Panc1 (cell line): ENCODE results near the gene RFX2. TPM values are rescaled to one million over a fixed set of nuclear protein-coding genes. Genes with fewer than 3 reads are reported as not detected.

Experiments used
- ATAC-seq: fragments of 200-7000 bp; cut with Tn5 transposase; 2 replicates; pipeline ENCODE4 v1.9.1; 2020; ENCODE audit warnings: mild to moderate bottlenecking, moderate library complexity
- BruUV-seq: library from RNA; stranded (reverse); fragments of 400-500 nt; replicated peaks from 2 replicates; lab custom pipeline; 2021; lab: Mats Ljungman, UMichigan
- CTCF ChIA-PET: fragments of 300-600 bp; sonication (Branson Sonifier 250); formaldehyde crosslinking; loops from one replicate; lab custom pipeline; 2022; ENCODE audit warnings: antibody characterized with exemption; lab: Charles Lee
- POLR2A ChIA-PET: fragments of 300-600 bp; sonication (Branson Sonifier 250); formaldehyde crosslinking; loops from one replicate; lab custom pipeline; 2022; ENCODE audit warnings: antibody characterized with exemption; lab: Charles Lee
- DNase-seq: peaks from one replicate; pipeline ENCODE4 v3.0.0-alpha.2; 2010; ENCODE audit warnings: low read depth, low spot score
- H3K27ac ChIP-seq: 2 replicates; pipeline ENCODE4 v1.5.1; 2011; ENCODE audit warnings: mild to moderate bottlenecking, low read length, inconsistent platforms
- H3K27me3 ChIP-seq: fragments of 200-500 bp; sonication (Bioruptor generic); 2 replicates; pipeline ENCODE4 v1.6.0; 2014; ENCODE audit warnings: low read length, inconsistent platforms; ENCODE audit not compliant: control insufficient read depth, insufficient read depth
- H3K36me3 ChIP-seq: fragments of 200-500 bp; sonication (Bioruptor generic); 2 replicates; pipeline ENCODE4 v1.5.1; 2014; ENCODE audit warnings: inconsistent platforms, mild to moderate bottlenecking, low read length, moderate library complexity; ENCODE audit not compliant: control insufficient read depth, insufficient read depth
- H3K4me1 ChIP-seq: 2 replicates; pipeline ENCODE4 v1.5.1; 2011; ENCODE audit warnings: inconsistent platforms, mild to moderate bottlenecking, low read length, moderate library complexity; ENCODE audit not compliant: control insufficient read depth, insufficient read depth
- H3K4me3 ChIP-seq, 2 experiments: 2 replicates each; pipeline ENCODE4 v1.5.1; 2011 to 2012; ENCODE audit warnings: low read depth in 2 of 2, low read length in 2 of 2, mild to moderate bottlenecking in 2 of 2, inconsistent platforms in 1 of 2, moderate library complexity in 1 of 2
- H3K9me3 ChIP-seq: fragments of 200-500 bp; sonication (Bioruptor generic); 2 replicates; pipeline ENCODE4 v1.5.1; 2014; ENCODE audit warnings: low read depth, mild to moderate bottlenecking, inconsistent platforms, low read length, moderate library complexity; ENCODE audit not compliant: control insufficient read depth, insufficient read depth
- POLR2AphosphoS5 ChIP-seq: IDR thresholded peaks from 2 replicates; pipeline ENCODE4 v1.6.1; 2012; ENCODE audit warnings: mild to moderate bottlenecking, low read depth, low read length, moderate library complexity
- SIN3A ChIP-seq: IDR thresholded peaks from 2 replicates; pipeline ENCODE4 v1.6.1; 2012; ENCODE audit warnings: low read depth, mild to moderate bottlenecking, low read length, moderate library complexity, borderline replicate concordance; ENCODE audit not compliant: insufficient read depth
- TCF7L2 ChIP-seq: IDR thresholded peaks from 2 replicates; pipeline ENCODE4 v1.6.1; 2011; ENCODE audit warnings: mild to moderate bottlenecking, low read depth, low read length, inconsistent platforms
- in situ Hi-C: cut with HindIII; loops from 2 replicates; pipeline ENCODE4 v1.10.0; 2016; ENCODE audit warnings: low sequenced_read_pairs, low pct_unique_long_range_greater_than_20kb
- intact Hi-C: fragments of 100-400 bp; cut with micrococcal nuclease; formaldehyde crosslinking; loops from one replicate; pipeline ENCODE4 v1.10.0; 2022; ENCODE audit not compliant: unreplicated experiment
- total RNA-seq: library from RNA; stranded (reverse); gene quantifications from one replicate; pipeline ENCODE4 v1.2.1, GENCODE V29; 2021; ENCODE audit not compliant: unreplicated experiment
- TF ChIP-seq, protein P1 (sequence below): fragments of 450-650 bp; IDR thresholded peaks from 2 replicates; pipeline ENCODE4 v1.5.1; 2017; ENCODE audit warnings: mild to moderate bottlenecking
- TF ChIP-seq, protein P2 (sequence below), 2 experiments: IDR thresholded peaks; 2 replicates each; pipeline ENCODE4 v1.6.1; 2011 to 2012; ENCODE audit warnings: low read depth in 2 of 2, control low read depth in 1 of 2, low read length in 1 of 2, mild to moderate bottlenecking in 1 of 2, moderate library complexity in 1 of 2; ENCODE audit not compliant: insufficient read depth in 1 of 2

Gene RFX2
- total RNA-seq, 1 experiment from 2014 or later: 8.0 TPM

DNA sequence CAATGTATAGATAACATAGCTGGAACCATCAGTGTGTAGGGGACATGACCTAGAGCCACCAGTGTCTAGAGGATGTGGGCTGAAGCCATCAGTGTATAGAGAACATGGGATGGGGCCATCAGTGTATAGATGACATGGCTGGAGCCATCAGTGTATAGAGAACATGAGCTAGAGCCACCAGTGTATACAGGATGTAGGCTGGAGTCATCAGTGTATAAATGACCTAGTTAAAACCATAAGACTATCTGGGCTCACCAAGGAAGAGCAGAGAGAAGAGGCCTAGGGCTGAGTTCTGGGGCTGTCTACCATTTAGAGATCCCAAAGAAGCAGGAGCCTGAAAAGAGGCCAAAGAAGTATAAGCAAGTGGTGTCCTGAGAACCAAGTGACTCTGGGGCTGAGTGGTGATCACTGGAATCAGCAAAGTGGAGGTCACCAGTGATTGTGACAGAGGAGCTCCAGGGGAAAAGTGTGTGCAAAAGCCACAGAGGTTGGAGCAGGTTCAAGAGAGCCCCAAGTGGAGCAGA lies 41.0 kb downstream of the RFX2 start:
- peaks cover 5% of the 10 kb centered on the region; the same call in 1 of the 2 replicates for H3K4me1 ChIP-seq
- no peaks in the 10 kb centered on the region for H3K36me3 ChIP-seq
- POLR2A ChIA-PET: no interaction called here
- no peak overlapping the region for H3K27ac ChIP-seq
- TF ChIP-seq SIN3A: no peak
- TF ChIP-seq, protein P1, sequence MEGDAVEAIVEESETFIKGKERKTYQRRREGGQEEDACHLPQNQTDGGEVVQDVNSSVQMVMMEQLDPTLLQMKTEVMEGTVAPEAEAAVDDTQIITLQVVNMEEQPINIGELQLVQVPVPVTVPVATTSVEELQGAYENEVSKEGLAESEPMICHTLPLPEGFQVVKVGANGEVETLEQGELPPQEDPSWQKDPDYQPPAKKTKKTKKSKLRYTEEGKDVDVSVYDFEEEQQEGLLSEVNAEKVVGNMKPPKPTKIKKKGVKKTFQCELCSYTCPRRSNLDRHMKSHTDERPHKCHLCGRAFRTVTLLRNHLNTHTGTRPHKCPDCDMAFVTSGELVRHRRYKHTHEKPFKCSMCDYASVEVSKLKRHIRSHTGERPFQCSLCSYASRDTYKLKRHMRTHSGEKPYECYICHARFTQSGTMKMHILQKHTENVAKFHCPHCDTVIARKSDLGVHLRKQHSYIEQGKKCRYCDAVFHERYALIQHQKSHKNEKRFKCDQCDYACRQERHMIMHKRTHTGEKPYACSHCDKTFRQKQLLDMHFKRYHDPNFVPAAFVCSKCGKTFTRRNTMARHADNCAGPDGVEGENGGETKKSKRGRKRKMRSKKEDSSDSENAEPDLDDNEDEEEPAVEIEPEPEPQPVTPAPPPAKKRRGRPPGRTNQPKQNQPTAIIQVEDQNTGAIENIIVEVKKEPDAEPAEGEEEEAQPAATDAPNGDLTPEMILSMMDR: no peak
- TF ChIP-seq TCF7L2: no peak
- no peak for TF ChIP-seq POLR2AphosphoS5
- TF ChIP-seq, protein P2, sequence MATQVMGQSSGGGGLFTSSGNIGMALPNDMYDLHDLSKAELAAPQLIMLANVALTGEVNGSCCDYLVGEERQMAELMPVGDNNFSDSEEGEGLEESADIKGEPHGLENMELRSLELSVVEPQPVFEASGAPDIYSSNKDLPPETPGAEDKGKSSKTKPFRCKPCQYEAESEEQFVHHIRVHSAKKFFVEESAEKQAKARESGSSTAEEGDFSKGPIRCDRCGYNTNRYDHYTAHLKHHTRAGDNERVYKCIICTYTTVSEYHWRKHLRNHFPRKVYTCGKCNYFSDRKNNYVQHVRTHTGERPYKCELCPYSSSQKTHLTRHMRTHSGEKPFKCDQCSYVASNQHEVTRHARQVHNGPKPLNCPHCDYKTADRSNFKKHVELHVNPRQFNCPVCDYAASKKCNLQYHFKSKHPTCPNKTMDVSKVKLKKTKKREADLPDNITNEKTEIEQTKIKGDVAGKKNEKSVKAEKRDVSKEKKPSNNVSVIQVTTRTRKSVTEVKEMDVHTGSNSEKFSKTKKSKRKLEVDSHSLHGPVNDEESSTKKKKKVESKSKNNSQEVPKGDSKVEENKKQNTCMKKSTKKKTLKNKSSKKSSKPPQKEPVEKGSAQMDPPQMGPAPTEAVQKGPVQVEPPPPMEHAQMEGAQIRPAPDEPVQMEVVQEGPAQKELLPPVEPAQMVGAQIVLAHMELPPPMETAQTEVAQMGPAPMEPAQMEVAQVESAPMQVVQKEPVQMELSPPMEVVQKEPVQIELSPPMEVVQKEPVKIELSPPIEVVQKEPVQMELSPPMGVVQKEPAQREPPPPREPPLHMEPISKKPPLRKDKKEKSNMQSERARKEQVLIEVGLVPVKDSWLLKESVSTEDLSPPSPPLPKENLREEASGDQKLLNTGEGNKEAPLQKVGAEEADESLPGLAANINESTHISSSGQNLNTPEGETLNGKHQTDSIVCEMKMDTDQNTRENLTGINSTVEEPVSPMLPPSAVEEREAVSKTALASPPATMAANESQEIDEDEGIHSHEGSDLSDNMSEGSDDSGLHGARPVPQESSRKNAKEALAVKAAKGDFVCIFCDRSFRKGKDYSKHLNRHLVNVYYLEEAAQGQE (IDR thresholded peaks at IDR 0.05; ENCODE audit: insufficient read depth in 1 of 2, low read depth in 2 of 2, low read length in 1 of 2): no peak
- DNase-seq (no peak), ATAC-seq (no peak)
- H3K9me3 ChIP-seq: no peaks in the 10 kb centered on the region
- H3K4me3 ChIP-seq: no peak overlapping the region
- in situ Hi-C loops (no loop called here), intact Hi-C loops (no loop called here)
- CTCF ChIA-PET: no interaction called here
- no peaks in the 10 kb centered on the region for H3K27me3 ChIP-seq
- no TSS peak for BruUV-seq

DNA sequence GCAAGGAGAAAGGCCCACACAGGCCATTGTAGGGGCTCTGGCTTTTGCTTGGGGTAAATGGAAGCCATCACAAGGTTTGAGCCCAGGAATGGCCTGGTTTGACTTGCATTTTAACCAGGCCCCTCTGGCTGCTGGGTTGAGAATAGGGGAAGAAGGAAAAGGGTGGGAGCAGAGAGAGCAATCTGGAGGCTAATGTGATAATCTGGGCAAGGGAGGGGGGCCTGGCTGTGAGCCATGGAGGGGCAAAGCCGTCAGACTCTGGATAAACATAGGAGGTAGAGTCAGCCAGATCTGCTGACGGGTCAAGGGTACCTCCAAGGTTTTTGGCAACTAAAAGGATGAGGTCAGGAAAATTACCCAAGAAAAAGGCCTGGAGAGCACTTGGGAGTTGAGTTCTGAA lies 41.6 kb downstream of the RFX2 start:
- no peak for ATAC-seq
- H3K27me3 ChIP-seq: no peaks in the 10 kb centered on the region
- BruUV-seq: no TSS peak
- peaks cover 5% of the 10 kb centered on the region; the same call in 1 of the 2 replicates for H3K4me1 ChIP-seq
- no peak overlapping the region for H3K27ac ChIP-seq
- intact Hi-C loops (no loop called here), in situ Hi-C loops (no loop called here)
- TF ChIP-seq, protein P1: no peak
- TF ChIP-seq POLR2AphosphoS5: no peak
- no peak for TF ChIP-seq TCF7L2
- TF ChIP-seq, protein P2 (IDR thresholded peaks at IDR 0.05; ENCODE audit: insufficient read depth in 1 of 2, low read depth in 2 of 2, low read length in 1 of 2): no peak
- no peak for TF ChIP-seq SIN3A
- H3K4me3 ChIP-seq: no peak overlapping the region
- H3K9me3 ChIP-seq: no peaks in the 10 kb centered on the region
- ChIA-PET POLR2A (no interaction called here), CTCF (no interaction called here)
- no peaks in the 10 kb centered on the region for H3K36me3 ChIP-seq
- DNase-seq: no peak
